HG02759 (cell line): Measurements from ENCODE around the gene MEF2B.
"Not testable (repeated sequence)": the region's sequence is repeated elsewhere in the genome, so short reads cannot be mapped to it uniquely, and the experiment has no call there.

Experiments used
- ATAC-seq: cut with Tn5 transposase; IDR thresholded peaks from one replicate; pipeline ENCODE4 v1.9.1; 2021; ENCODE audit warnings: mild to moderate bottlenecking, moderate library complexity; ENCODE audit not compliant: unreplicated experiment

Gene MEF2B

DNA sequence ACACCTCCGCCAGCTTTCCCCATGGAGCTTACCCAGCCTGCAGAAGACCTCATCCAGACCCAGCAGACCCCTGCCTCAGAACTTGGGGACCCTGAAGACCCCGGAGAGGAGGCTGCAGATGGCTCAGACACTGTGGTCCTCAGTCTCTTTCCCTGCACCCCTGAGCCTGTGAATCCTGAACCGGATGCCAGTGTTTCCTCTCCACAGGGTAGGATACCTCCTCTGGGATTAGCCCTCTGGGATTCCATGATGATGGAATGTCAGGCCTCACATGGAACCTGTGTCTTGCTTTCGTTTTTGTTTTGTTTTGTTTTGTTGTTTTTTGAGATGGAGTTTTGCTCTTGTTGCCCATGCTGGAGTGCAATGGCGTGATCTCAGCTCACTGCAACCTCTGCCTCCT is 23.9 kb upstream of the MEF2B start:
- ATAC-seq, result no peak

DNA sequence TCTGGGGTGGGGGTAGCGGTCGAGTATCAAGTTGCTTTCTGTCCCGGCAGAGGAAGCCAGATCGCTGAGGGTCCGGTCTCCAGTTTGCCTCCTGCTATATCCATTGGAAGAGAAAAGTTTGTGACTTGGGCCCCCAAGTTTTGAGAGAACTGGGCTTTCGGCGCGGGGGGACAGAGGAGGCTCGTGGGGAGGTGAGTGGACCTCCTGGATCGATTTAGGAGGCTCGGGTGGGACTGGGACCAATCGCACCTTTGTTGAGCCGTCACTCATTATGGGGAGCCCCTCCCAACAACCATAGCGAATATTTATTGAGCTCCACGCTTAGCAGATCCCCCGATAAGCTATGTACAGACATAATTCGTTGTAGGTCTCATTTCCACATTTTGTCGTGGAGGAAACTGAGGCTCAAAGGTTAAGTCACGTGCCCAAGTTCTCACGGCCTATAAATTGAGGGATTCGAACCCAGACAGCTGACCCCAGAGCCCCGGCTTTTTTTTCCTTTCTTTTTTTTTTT is 22.9 kb upstream of the MEF2B start:
- no peak for ATAC-seq

DNA sequence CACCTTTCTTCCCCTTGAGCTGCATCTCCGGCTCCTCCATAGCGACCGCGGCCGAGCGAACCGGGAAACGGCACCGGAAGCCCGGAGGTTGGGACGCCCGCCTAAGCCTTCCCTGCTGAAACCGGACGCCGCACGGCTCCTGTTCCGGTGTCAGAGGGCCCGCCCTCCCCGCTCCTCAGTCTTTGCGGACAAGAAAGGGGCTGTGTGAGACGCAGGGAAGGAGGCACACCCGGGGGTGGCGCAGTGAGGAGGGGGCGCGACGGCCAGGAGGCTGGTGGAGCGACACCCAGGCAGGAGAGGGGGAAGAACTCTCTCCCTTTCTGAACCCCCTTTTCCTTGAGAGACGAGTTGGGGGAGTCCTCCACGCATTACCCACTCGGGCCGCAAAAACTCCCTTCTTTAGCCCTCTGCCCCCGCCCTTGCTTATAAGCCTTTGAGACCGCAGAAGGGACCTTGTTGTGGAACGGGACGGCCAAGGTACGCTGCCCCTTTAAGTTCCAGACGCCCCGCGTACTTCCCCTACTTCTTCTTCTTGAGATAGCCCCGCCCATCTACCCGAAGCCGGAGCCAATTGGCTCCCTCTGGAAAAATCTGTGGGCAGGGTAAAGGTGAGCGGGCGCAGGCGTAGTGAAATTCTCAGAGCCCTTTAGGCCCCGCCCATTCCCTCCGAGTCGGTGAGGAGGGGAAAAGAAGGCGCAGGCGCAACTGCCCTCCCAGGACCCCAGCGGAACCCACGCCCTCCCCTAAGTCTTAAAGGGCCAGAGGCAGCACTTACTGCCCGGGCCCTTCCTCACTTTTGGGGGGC is 22.2 kb upstream of the MEF2B start, which contains the start of the genes BORCS8 and RFXANK:
BORCS8 (minus strand) TSS at position 75 of the 805 bp plus-strand sequence; CDS start at position 40, 35 bp downstream.
RFXANK (plus strand) TSS at position 181 of the 805 bp plus-strand sequence. CDS start 1,689 bp downstream, outside the sequence.
- ATAC-seq, result peak; percentile 87

DNA sequence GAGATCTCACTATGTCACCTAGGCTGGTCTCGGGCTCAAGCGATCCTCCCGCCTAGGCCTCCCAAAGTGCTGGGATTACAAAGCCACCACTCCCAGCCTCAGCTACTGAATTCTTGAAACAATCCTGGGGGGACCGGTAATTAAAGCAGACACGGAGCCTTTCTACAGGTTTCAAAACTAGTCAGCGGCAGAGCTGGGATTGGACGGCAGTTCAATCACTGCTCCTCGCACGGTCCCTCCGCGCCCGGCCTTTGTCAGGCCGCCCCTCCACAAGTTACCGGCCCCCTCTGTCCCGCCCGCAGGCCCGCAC is 21.7 kb upstream of the MEF2B start:
- no peak for ATAC-seq

DNA sequence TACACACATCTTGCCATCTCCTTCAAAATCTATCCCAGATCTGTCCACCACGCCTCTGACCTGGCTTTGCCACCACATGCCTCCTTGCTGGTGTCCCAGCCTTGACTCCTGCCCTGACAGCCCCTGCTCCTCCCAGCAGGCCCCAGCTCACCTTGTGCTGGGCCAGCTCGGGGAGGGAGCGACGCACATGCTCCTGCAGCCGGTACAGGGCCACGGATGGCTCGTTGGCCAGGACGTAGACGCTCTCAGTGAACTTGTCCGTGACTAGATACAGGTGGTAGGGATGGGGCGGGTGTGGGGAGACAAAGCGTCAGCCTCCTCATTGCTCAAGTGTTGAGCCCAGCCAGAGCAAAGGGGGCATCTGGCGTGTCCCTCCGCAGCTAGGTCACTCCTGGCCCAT is 16.7 kb upstream of the MEF2B start:
- ATAC-seq, result no peak

DNA sequence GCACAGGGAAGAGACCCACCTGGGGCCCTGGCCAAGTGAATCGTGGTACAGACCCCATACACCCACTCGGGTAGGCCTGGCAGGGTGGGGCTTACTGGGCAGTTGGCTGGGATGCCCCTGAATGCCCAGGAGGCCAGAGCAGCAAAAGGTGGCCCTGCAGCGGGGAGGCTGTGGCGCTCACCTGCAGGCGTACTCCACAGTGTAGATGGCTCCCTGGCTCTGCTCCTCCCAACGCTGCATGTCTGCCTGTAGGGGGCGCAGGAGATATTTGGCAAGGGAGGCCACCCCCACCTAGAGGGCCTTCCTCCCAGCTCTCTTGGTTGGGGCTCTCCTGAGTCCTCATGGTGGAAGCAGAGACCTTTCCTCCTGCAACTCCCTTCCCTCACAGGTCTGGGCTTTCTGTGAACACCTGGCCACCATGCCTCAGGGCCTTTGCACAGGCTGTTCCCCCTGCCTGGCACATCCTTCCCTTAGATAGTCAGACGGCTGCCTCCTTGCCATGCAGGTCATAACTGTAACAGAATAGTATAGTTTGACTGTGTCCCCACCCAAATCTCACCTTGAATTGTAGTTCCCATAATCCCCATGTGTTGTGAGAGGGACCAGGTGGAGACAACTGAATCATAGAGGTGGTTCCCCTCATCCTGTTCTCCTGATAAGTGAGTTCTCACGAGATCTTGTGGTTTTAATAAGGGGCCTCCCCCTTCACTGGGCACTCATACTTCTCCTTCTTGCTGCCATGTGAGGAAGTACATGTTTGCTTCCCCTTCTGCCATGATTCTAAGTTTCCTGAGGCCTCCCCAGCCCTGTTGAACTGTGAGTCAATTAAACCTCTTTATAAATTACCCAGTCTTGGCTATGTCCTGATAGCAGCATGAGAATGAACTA is 16.0 kb upstream of the MEF2B start:
- no peak for ATAC-seq

DNA sequence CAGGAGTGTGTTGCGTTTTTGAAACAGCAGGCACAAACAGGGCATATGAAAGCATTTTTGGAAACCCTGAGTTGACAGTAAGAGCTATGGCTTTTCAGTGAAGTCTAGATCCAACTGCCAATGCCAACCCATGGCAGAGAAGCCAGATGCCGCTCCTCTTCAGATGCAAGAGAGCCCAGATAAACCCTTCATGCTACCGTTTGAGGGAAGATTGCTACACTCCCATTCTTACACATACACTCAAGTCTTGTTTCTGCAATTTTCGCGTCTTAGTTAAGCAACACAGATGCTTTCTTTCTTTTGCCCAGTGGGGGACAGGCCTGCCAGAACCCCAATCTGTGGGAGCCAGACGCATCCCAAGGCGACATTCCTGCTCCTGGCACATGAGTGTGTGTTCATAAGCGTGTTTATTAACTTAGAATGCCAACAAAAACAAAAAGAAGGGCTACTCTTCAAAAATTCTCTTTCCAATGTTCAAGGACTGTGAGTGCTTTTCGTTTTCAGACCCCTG is 11.5 kb upstream of the MEF2B start:
- ATAC-seq, result no peak

DNA sequence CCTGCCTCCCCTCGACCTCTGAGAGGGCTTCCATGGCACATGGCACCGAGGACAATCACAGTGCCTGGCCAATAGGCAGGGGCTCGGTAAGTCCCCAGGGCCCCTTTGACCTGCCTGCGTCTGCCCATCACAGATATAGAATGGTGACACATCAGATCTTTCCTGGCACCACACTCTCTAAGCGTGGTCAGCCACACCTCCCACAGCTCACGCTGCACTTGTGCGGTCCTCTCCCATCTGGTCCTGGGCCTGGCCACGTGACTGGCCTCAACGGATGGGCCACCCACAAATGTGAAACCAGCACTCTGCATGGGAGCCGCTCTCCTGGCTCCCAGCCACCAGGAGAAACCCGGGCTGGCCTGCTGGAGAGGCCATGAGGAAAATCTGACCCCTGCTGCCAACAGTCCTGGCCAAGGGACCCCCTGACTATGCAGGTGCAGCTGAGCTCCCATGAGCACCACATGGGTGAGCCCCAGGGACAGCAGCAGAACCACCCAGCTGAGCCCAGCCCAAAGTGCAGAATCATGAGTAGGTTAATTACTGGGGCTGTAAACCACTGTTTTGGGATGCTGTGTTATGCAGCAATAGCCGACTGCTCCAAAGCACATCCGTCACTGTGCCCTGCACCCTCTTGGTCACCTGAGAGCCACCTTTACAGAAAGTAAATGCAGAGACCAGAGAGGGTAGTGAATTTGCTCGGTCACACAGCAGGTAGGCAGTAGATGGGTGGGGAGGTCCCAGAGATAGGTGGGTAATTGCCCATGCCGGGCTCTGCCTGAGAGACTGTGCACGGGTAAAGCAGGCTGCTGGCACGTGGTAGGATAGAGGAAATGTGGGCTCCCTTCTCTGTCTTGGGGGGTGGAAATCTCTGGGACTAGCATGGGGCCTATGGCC is 9.7 kb upstream of the MEF2B start:
- no peak for ATAC-seq

DNA sequence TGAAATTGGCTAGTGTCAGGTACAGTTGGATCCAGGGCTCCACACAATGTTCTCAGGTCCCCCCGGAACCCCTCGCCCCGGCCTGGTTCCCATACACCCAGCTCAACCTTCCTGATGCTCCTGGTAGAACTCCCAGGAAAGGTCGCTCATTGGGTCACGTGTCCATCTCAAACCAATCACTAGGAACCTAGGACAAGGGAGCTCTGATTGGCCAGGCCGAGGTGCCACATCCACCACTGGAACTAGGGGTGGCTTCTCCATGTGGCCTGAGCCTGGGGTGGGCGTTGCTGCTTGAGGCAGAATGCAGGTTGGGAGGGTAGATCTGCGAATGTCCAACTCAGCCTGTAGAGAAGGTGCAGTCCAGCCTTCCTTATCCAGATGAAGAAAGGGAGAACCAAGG is 6.9 kb upstream of the MEF2B start:
- ATAC-seq, result no peak

DNA sequence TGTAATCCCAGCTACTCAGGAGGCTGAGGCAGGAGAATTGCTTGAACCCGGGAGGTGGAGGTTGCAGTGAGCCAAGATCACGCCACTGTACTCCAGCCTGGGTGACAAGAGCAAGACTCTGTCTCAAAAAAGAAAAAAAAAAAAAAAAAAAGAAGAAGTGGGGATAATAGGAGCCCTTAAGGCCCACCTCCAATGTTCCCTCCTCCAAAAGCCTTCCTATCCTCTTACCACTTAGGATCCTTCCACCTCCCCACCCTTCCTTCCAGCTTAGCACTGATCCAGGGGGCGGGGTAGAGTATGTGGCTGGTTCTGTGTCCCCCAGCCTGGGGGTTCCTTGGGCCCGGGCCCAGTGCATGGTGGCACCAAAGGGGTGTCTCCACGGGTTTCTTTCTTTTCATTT is 3.2 kb upstream of the MEF2B start:
- not testable (repeated sequence) for ATAC-seq

DNA sequence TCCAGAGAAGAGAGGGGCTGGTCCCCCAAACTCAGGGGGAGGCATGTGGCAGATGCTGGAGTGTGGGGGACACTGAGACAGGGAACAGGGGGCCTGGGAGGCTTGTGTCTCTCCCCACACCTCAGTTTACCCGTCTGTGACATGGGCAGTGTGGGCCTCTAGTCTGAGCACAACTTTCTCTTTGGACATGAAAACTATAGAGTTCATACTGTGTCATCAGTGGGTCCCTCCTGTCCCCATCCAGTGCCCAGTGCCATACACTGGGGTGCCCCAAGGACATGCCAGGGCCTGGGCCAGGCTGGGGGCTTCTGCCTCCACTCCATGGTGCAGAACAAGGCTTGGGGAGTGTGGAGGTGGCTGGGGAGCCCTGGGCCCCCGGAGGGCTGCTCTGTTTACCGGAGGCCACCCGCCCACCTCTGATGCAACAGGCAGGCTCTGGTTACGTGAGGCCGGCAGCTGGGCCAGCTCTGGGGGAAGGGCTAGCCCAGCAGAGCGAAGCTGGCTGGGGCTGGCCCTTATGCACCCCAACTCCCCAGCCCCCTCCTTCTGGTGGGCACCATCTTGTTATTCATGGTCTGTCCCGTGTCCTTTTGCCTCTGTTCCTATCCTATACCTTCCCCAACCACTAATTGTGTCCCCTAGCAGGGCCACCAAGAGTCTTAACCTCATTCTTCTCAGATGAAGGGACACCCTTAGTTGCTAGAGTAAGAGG is 1.9 kb upstream of the MEF2B start:
- no peak for ATAC-seq

DNA sequence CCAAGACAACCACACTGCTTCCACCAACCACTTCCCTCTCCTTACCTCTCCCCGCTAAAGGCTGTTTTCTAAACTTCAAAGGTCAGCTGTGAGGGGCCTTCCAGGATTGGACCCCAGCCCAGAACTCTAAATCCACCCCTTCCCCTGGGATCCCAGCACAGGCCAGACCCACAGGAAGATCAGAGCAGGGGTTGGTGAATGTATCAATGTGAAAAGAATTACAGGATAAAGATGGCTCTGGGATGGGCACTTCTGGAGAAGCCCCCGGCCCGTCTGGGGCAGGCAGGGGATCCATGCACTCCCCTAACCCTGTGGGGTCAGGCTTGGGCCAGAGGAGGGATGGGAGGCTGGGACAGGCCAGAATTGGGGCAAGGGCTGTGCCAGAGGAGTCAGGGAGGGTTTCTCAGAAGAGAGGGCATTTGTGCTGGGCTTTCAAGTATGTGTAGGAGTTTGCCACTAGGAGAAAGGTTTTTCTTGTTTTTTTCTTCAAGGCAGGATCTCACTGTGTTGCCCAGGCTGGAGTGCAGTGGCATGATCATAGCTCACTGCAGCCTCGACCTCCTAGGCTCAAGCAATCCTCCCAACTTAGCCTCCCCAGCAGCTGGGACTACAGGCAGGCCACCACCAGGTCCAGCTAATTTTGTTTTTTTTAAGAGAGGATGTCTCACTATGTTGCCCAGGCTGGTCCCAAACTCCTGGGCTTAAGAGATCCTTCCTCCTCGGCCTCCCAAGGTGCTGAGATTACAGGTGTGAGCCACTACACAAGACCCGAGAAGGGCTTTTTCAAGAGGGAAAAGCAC is 1.0 kb upstream of the MEF2B start:
- no peak for ATAC-seq

DNA sequence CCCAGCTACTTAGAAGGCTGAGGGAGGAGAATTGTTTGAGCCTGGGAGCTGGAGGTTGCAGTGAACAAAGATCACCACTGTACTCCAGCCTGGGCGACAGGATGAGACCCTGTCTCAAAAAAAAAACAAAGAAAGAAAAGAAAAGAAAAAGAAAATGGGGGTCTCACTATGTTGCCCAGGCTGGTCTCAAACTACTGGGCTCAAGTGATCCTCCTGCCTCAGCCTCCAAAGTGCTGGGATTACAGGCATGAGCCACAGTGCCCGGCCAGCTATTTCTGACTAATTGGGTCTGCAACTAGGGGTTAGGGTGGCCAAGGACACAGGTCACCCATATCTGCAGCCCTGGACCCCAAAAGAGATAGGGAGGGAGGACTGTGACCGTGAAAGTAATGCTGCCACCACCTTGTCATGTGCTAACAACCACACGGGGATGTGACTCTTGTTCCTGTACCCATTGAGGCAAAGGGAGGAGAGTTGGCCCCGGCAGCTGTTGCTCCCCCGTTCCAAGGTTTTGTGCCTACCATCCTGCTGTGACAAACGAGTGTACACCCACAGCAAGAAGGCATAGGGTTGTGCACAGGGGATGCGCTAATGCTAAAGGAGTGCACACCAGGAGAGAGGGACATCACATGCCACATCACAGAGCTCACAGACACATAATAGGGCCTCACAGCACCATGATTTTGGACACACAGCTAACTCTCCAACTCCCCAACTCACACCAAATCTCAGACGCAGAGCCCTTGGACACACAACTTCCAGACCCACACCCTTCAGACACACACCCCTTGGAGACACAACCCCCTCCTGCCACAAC is 619 bp downstream of the MEF2B start:
- ATAC-seq, result peak; percentile 4

DNA sequence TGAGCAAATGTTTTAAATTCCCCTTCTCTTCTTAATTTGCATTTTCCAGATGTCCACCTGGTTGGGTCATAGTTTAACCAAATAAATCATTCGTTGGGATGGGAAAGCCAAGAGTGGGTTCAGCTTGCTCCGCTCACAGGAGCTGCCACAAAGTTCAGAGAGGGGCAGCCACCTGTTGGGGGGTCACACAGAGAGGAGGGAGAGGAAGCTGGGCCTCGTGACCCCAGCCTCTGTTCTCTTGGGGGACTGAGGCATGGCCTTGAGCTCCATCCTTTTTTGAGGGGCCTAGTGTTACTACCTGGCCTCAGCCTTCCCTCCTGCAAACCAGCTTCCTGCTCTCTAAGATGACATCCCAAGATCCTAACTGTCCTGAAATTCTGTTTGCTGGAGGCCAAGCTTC is 2.5 kb downstream of the MEF2B start:
- ATAC-seq, result no peak

DNA sequence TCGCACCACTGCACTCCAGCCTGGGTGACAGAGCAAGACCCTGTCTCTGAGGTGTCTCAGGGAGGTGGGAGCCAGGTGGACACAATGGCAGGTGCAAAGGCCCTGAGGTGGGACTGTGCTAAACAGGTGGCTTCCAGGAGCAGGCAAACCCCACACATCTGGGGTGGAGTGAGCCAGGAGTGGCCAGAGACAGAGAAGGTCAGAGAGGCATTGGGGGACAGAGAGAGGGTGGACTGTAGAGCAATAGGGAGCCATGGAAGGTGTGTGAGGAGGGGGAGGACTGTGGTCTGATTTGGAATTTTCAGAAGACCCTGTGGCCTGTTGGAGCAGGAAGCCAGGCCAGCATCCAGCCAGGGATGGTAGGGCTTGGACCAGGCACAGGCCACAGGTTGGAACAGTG is 4.7 kb downstream of the MEF2B start:
- no peak for ATAC-seq

DNA sequence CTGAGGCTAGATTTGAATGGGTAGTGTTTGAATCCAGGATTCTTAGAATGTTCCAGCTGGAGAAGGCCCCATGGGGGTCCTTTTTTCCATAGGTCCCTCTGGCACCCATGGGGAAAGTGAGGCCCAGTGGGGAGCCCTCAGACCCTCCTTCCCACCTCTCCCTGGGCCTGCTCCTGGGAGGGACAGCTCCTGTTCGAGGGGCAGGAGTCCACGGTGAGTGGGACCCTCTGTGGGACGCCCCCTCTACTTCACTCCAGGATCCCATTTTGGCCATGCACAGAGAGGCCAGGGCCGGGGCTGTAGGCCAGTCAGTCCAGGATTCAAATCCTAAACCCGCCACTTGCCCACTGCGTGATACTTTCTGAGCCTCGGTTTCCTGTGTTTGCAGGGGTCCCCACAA is 7.6 kb downstream of the MEF2B start:
- no peak for ATAC-seq

DNA sequence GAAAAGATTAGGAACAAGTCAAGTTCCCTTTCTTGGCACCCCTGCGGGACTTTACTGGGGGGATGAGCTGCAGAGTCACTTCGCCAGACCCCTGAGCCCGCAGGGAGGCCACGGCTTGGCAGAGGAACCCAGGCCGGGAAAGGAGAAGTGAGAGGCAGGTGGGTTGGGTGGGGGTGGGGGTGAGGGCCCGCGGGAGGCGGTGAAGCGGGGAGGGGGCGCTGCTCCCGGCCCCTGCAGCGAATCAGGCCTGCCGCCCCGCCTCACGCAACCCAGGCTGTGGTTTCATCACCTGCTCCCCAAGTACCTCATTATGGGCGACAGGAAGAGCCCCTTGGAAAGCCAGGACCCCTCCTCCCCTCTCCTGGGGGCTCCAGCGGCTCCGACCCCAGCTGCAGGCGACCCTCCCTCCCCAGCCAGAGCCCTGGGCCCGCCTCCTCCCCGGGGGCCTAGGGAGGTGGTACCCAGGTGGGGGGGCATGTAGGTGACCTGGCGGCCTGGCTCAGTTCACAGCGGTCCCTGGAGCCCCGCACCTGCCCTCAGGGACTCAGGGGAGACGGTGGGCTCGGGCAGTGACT is 9.5 kb downstream of the MEF2B start:
- peak; percentile 50 for ATAC-seq

DNA sequence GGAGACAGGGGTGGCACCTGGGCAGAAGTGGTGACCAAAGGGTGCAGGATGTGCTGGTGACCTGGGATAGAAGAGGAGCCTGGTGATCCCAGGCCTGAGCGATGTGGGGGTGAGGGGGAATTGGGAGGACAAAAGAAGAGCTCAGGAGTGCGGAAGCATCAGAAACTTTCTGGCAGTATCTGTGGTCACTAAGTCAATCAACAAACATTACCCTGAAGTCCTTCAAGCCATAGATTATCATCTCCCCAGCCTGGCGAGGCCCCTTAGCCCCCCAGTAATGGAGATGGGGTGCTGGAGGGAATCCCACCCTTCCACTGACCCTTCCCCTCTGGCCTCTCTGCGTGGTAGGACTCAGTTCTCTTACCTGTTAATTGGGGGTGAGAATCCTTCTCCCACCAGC is 10.5 kb downstream of the MEF2B start:
- ATAC-seq, result no peak
